ENCODE data around the gene CTSF. TPM values are rescaled to one million over a fixed set of nuclear protein-coding genes. Genes with fewer than 3 reads are reported as not detected.

The CTSF gene
- total RNA-seq, 2 experiments from 2014 or later, result 1.3 to 2.0 TPM

DNA sequence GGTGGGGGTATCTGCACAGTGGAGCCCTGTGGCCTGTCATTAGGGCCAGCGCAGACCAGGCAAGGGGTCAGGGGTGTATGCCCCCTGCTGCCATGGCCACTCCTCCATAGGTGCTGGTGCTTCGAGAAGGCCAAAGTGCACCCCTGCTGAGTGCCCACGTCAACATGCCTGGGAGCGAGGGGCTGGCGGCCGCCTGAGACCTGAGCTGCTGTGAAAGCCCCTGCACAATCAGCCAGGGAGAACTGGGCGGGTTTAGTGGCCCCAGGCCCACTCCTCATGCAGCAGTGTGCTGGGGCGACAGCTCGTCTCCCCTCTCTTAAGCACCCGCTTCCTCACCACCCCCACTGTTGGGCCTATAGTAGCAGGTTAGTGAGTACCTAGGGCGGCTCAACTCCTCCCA is 36.6 kb downstream of the CTSF start:
- H3K27ac Mint-ChIP-seq, result no peak overlapping the region
- intact Hi-C loops (cut with DNase I, micrococcal nuclease), result no loop called here

DNA sequence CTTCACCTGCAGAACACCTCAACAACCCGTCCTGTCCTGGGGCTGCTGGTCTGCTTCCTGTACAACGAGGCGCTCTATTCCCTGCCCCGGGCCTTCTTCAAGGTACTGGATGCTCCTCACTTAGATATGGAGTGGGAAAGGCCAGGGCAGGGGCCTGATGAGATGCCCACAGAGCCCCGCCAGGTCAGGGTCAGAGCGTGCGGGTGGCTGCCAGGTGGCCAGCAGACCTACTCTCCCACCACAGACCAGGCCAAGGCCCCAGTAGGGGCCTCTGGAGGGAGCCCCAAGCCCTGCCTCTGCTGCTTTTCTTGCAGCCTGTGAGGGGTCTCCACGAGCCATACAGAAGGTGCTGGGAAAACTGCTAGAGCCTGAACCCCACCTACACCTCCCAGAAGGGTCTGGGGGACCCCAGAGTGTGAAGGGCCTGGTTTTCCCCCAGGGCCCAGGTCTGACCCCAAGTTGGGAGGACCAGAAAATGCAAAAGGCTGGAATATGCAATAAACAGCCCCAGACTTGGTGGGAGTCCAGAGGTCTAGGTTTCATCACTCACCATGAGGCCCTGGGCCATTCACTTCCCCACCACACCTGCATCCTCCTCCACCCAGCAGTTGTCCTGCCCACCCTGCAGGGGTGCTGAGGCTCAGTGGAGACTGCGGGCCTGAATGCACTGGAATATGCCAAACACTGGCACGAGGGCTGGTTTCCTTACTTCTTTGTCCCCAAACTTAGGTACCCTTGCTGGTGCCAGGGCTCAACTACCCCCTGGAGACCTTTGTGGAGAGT is 37.3 kb downstream of the CTSF start:
- POLR2A ChIA-PET, result no interaction called here
- DNase-seq, result no peak
- no peaks in the 10 kb centered on the region for H3K4me1 Mint-ChIP-seq

More for the DNA sequence above, 36.6 kb downstream of the CTSF start:
- no peak for DNase-seq
- no peak for ATAC-seq
- CTCF ChIA-PET, result interaction anchor here (0.5 kb wide), 1 partner anchor 420 kb away, joined by 3 read pairs; no protein-coding TSS in a partner anchor
- H3K9me3 Mint-ChIP-seq (ENCODE audit: low read depth), result no peaks in the 10 kb centered on the region
- H3K4me3 Mint-ChIP-seq, result no peak overlapping the region
- POLR2A ChIA-PET, result no interaction called here
- H3K36me3 Mint-ChIP-seq (ENCODE audit: low read depth), result peaks cover 12% of the 10 kb centered on the region
- no peaks in the 10 kb centered on the region for H3K27me3 Mint-ChIP-seq
- H3K4me1 Mint-ChIP-seq, result no peaks in the 10 kb centered on the region

DNA sequence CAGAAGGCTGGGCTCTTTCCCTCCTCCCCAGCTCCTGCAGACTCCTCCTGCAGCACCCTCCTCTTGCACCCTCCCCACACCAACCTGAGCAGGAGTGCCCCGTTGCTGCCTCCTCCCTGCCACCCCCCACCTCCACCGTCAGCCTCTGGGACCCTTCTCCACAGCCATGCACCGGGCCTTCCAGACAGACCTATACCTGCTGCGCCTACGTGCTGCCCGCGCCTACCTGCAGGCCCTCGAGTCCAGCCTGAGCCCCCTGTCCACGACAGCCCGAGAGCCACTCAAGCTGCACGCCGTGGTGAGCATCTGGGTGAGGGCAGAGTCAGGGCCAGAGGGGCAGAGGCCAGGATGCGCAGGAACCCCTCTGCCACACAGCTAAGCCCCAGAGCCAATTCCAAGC is 38.8 kb downstream of the CTSF start:
- Mint-ChIP-seq H3K9me3 (ENCODE audit: low read depth) (no peaks in the 10 kb centered on the region), H3K4me1 (no peaks in the 10 kb centered on the region), H3K27me3 (no peaks in the 10 kb centered on the region), H3K4me3 (no peak overlapping the region), H3K27ac (no peak overlapping the region), H3K36me3 (ENCODE audit: low read depth) (peaks cover 13% of the 10 kb centered on the region)
- no peak for DNase-seq
- intact Hi-C loops (cut with DNase I, micrococcal nuclease), result no loop called here
- no peak for ATAC-seq
- ChIA-PET CTCF (interaction anchor here (0.6 kb wide), 2 partner anchors 37 to 243 kb away, joined by 3 read pairs; no protein-coding TSS in a partner anchor), POLR2A (no interaction called here)

More for the DNA sequence above, 37.3 kb downstream of the CTSF start:
- H3K27ac Mint-ChIP-seq, result no peak overlapping the region
- H3K27me3 Mint-ChIP-seq, result no peaks in the 10 kb centered on the region
- peaks cover 12% of the 10 kb centered on the region for H3K36me3 Mint-ChIP-seq (ENCODE audit: low read depth)
- intact Hi-C loops (cut with DNase I, micrococcal nuclease), result no loop called here
- H3K4me3 Mint-ChIP-seq, result no peak overlapping the region
- no peak for ATAC-seq
- H3K9me3 Mint-ChIP-seq (ENCODE audit: low read depth), result no peaks in the 10 kb centered on the region
- CTCF ChIA-PET, result no interaction called here

DNA sequence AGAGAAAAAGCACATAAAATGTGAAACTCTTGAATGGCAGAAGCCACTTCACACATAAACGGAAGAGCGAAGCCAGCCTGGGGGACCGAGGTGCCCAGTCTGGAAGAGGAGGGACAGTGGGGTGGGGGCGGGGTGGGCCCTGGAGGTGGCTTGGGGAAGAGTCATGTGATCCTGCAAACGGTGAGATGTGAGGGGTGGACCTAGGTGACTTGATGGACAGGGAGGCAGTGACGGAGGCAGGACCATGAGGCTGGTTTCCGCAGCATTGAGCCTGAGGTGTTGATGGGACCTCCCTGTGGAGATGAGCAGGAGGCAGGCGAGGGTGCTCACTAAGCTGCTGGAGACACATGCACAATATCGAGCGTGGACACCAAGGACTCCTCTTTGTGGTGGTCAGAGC is 39.3 kb downstream of the CTSF start:
- H3K36me3 Mint-ChIP-seq (ENCODE audit: low read depth), result peaks cover 13% of the 10 kb centered on the region

DNA sequence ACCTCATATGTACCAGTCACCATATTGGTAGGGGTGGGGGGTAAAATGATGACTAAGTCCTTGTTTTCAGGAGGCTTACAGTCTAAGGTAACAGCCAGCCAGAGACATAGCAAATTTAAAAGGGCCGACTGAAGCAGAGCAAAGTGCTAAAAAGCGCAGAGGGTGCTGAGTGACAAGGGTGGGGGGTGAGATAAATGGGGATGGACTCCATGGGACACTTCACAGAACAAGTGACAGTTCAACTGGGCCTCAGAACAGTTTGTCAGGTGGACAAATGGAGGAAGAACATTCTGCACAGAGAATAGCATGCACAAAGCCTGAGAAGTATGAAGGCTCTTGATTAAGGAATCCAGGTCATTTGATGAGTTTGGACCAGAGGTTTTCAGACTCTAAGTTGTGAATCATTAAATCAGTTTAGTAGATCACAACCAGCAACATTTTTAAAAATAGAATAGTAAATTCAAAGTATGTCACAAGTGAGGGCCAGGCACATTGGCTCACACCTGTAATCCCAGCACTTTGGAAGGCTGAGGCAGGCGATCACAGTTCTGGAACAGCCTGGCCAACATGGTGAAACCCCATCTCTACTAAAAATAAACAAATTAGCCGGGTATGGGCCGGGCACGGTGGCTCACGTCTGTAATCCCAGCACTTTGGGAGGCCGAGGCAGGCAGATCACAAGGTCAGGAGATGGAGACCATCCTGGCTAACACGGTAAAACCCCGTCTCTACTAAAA is 43.9 kb downstream of the CTSF start:
- intact Hi-C loops (cut with DNase I, micrococcal nuclease), result no loop called here
- ATAC-seq (no peak), DNase-seq (no peak)
- ChIA-PET POLR2A (no interaction called here), CTCF (no interaction called here)
- Mint-ChIP-seq H3K4me1 (no peaks in the 10 kb centered on the region), H3K9me3 (ENCODE audit: low read depth) (no peaks in the 10 kb centered on the region), H3K4me3 (no peak overlapping the region), H3K27me3 (no peaks in the 10 kb centered on the region), H3K36me3 (ENCODE audit: low read depth) (peaks cover 29% of the 10 kb centered on the region), H3K27ac (no peak overlapping the region)

More for the DNA sequence above, 39.3 kb downstream of the CTSF start:
- Mint-ChIP-seq H3K4me3 (no peak overlapping the region), H3K27ac (no peak overlapping the region), H3K4me1 (no peaks in the 10 kb centered on the region), H3K9me3 (ENCODE audit: low read depth) (no peaks in the 10 kb centered on the region), H3K27me3 (no peaks in the 10 kb centered on the region)
- no peak for ATAC-seq
- intact Hi-C loops (cut with DNase I, micrococcal nuclease), result no loop called here
- CTCF ChIA-PET, result interaction anchor here (0.6 kb wide), 1 partner anchor 36 kb away, joined by 3 read pairs; no protein-coding TSS in a partner anchor
- no peak for DNase-seq
- POLR2A ChIA-PET, result no interaction called here

DNA sequence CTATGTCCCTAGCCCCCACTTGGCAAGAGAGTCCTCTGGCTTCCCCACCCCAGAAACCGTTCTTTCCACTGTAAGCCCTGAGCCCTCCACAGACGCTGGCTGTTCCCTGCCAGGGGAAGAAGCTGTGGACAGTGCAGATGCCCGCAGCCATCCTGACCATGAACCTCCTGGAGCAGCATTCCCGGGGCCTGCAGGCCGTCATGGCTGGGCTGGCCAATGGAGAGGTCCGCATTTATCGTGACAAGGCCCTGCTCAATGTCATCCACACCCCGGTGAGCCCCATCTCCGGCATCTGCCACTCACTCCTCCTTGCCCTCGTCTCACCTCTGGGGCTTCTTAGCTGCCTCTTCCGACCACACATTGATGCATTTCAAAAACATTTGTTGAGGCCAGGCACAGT is 44.8 kb downstream of the CTSF start:
- H3K9me3 Mint-ChIP-seq (ENCODE audit: low read depth), result no peaks in the 10 kb centered on the region
- intact Hi-C loops (cut with DNase I, micrococcal nuclease), result no loop called here
- H3K27ac Mint-ChIP-seq, result no peak overlapping the region
- no peak for ATAC-seq
- H3K4me3 Mint-ChIP-seq, result no peak overlapping the region
- H3K4me1 Mint-ChIP-seq, result no peaks in the 10 kb centered on the region
- H3K27me3 Mint-ChIP-seq, result no peaks in the 10 kb centered on the region
- ChIA-PET POLR2A (no interaction called here), CTCF (no interaction called here)
- H3K36me3 Mint-ChIP-seq (ENCODE audit: low read depth), result peaks cover 31% of the 10 kb centered on the region
- DNase-seq, result no peak

Other genes starting within 250 kb of the CTSF start
- gene RIN1, start 232.2 kb downstream of the CTSF start, total RNA-seq, result 1 to 10 TPM; 1.5 to 1.6 TPM
- gene BRMS1, start 223.5 kb downstream of the CTSF start, total RNA-seq, result 10 to 100 TPM; 29.2 to 30.2 TPM
- 1 to 10 TPM; 6.0 to 8.5 TPM for gene B4GAT1, start 221.0 kb downstream of the CTSF start, total RNA-seq
- gene SLC29A2, start 196.8 kb downstream of the CTSF start, total RNA-seq, result 10 to 100 TPM; 13.6 to 14.4 TPM
- under 1 TPM; 0.07 TPM for gene NPAS4, start 147.6 kb downstream of the CTSF start, total RNA-seq
- 100 to 1,000 TPM; 115 to 120 TPM for gene MRPL11, start 129.8 kb downstream of the CTSF start, total RNA-seq
- gene PELI3, start 101.7 kb downstream of the CTSF start, total RNA-seq, result 1 to 10 TPM; 5.7 to 7.0 TPM
- 10 to 100 TPM; 87.1 to 91.9 TPM for gene DPP3, start 88.2 kb downstream of the CTSF start, total RNA-seq
- gene BBS1, start 58.0 kb downstream of the CTSF start, total RNA-seq, result 10 to 100 TPM in 1 of 2 experiments, 1 to 10 TPM in 1; 9.4 to 10.7 TPM
- 10 to 100 TPM in 1 of 2 experiments, 1 to 10 TPM in 1; 9.7 to 11.3 TPM for gene ZDHHC24, start 22.6 kb downstream of the CTSF start, total RNA-seq
- gene ACTN3, start 21.7 kb downstream of the CTSF start, total RNA-seq, result under 1 TPM; 0.26 to 0.27 TPM
- gene CCDC87, start 24.5 kb upstream of the CTSF start, total RNA-seq, result under 1 TPM; 0.09 to 0.14 TPM
- gene CCS, start 24.6 kb upstream of the CTSF start, total RNA-seq, result 10 to 100 TPM; 16.3 to 24.0 TPM
- 100 to 1,000 TPM; 122 to 137 TPM for gene RBM14, start 48.0 kb upstream of the CTSF start, total RNA-seq
- gene RBM4, start 70.1 kb upstream of the CTSF start, total RNA-seq, result 100 to 1,000 TPM; 104 to 122 TPM
- 10 to 100 TPM; 14.7 to 14.8 TPM for gene RBM4B, start 109.3 kb upstream of the CTSF start, total RNA-seq
- 1 to 10 TPM; 1.3 to 1.6 TPM for gene SPTBN2, start 160.6 kb upstream of the CTSF start, total RNA-seq